GM12878 (cell line): Measurements from ENCODE around the gene C9orf50. TPM values are rescaled to one million over a fixed set of nuclear protein-coding genes. Genes with fewer than 3 reads are reported as not detected.
A peak's percentile ranks its signal among the peaks of the same experiment; 100 is the strongest.

Source experiments
- ATAC-seq: fragments of 200-7000 bp; cut with Tn5 transposase; 3 replicates; pipeline ENCODE4 v1.9.1; 2020; ENCODE audit warnings: mild to moderate bottlenecking, moderate library complexity
- BruUV-seq: library from RNA; stranded (reverse); fragments of 400-500 nt; replicated peaks from 2 replicates; lab custom pipeline; 2021; lab: Mats Ljungman, UMichigan
- CTCF ChIA-PET: fragments of 300-600 bp; sonication (Branson Sonifier 250); formaldehyde crosslinking; extraction: SDS; loops from one replicate; lab custom pipeline; 2021; ENCODE audit warnings: inconsistent platforms; lab: Yijun Ruan, JAX
- POLR2A ChIA-PET: fragments of 350-600 bp; formaldehyde crosslinking; extraction: SDS; loops from one replicate; lab custom pipeline; 2021; ENCODE audit warnings: inconsistent platforms; lab: Charles Lee
- RAD21 ChIA-PET: fragments of 300-600 bp; sonication (Branson Sonifier 250); formaldehyde crosslinking; loops from one replicate; lab custom pipeline; 2023; ENCODE audit warnings: antibody characterized with exemption; ENCODE audit not compliant: unreplicated experiment; lab: Charles Lee
- SMC1A ChIA-PET: fragments of 300-600 bp; sonication (Branson Sonifier 250); formaldehyde crosslinking; loops from one replicate; lab custom pipeline; 2023; ENCODE audit not compliant: unreplicated experiment, uncharacterized antibody; lab: Charles Lee
- DNase-seq: peaks from one replicate; pipeline ENCODE4 v3.0.0-alpha.2; 2011; ENCODE audit warnings: low read depth, low spot score
- FAIRE-seq: peaks from 3 replicates; lab custom pipeline; 2011; peaks lifted over from hg19 to GRCh38; lab: Jason Lieb, UNC
- H2AFZ ChIP-seq: 2 replicates; pipeline ENCODE4 v1.6.0; 2011; ENCODE audit warnings: low read depth, low read length, control low read depth; ENCODE audit not compliant: control insufficient read depth
- H3K27ac ChIP-seq: 2 replicates; pipeline ENCODE4 v1.5.1; 2011; ENCODE audit warnings: control low read depth; ENCODE audit not compliant: control insufficient read depth, insufficient read depth
- H3K27me3 ChIP-seq, 2 experiments: replicated peaks in 1 of 2; 2 replicates each; pipeline versions ENCODE4 v1.6.0 to v1.6.1; 2011; ENCODE audit warnings: low read length in 1 of 2; ENCODE audit not compliant: control insufficient read depth in 2 of 2, insufficient read depth in 2 of 2
- H3K36me3 ChIP-seq, 2 experiments: 2 replicates each; pipeline ENCODE4 v1.5.1; 2011; ENCODE audit warnings: low read length in 1 of 2; ENCODE audit not compliant: control insufficient read depth in 2 of 2, insufficient read depth in 2 of 2
- H3K4me1 ChIP-seq: 2 replicates; pipeline ENCODE4 v1.6.1; 2011; ENCODE audit warnings: mild to moderate bottlenecking, low read length, moderate library complexity, mixed read lengths; ENCODE audit not compliant: control insufficient read depth, insufficient read depth
- H3K4me2 ChIP-seq: 2 replicates; pipeline ENCODE4 v1.6.0; 2011; ENCODE audit warnings: control low read depth; ENCODE audit not compliant: control insufficient read depth, insufficient read depth
- H3K4me3 ChIP-seq: fragments of 200-600 bp; sonication (generic); 2 replicates; pipeline ENCODE4 v1.5.1; 2016
- H3K79me2 ChIP-seq: 2 replicates; pipeline ENCODE4 v1.6.0; 2011; ENCODE audit warnings: low read length; ENCODE audit not compliant: control insufficient read depth, insufficient read depth
- H3K9ac ChIP-seq: 2 replicates; pipeline ENCODE4 v1.8.0; 2011; ENCODE audit warnings: low read length, control low read depth, mixed read lengths; ENCODE audit not compliant: control insufficient read depth, insufficient read depth
- H3K9me3 ChIP-seq: replicated peaks from 3 replicates; pipeline ENCODE4 v1.5.1; 2011; ENCODE audit warnings: mild to moderate bottlenecking, low read length; ENCODE audit not compliant: control insufficient read depth, insufficient read depth
- H4K20me1 ChIP-seq: 2 replicates; pipeline ENCODE4 v1.6.0; 2011; ENCODE audit not compliant: control insufficient read depth, insufficient read depth
- BCL3 ChIP-seq: IDR thresholded peaks from 2 replicates; pipeline ENCODE4 v1.6.1; 2011; ENCODE audit warnings: borderline replicate concordance, low read depth, mild to moderate bottlenecking, moderate library complexity, low read length; ENCODE audit not compliant: insufficient read depth, poor library complexity, severe bottlenecking
- NBN ChIP-seq: fragments of 450-650 bp; IDR thresholded peaks from 2 replicates; pipeline ENCODE4 v1.6.1; 2016
- TBL1XR1 ChIP-seq: IDR thresholded peaks from 2 replicates; pipeline ENCODE4 v1.6.1; 2012; ENCODE audit warnings: low read depth, low read length, improper control_type of control experiment
- ZBTB11 ChIP-seq: fragments of 450-650 bp; formaldehyde crosslinking; IDR thresholded peaks from 2 replicates; pipeline ENCODE4 v1.5.0; 2022; ENCODE audit warnings: mild to moderate bottlenecking, missing genetic modification characterization
- ZNF274 ChIP-seq: IDR thresholded peaks from one replicate; pipeline ENCODE4 v1.8.0; 2011; ENCODE audit not compliant: insufficient read length, insufficient read depth
- ZNF622 ChIP-seq: fragments of 450-650 bp; IDR thresholded peaks from 2 replicates; pipeline ENCODE4 v1.6.1; 2017; ENCODE audit warnings: mild to moderate bottlenecking, inconsistent platforms
- WGBS: methylation state at CpG from one replicate; pipeline ENCODE4 v1.1.6; 2016; ENCODE audit warnings: low lambda C conversion rate; ENCODE audit not compliant: insufficient replicate concordance, insufficient coverage; ENCODE audit errors: missing lambda C conversion rate; 5-methylcytosine and 5-hydroxymethylcytosine counted together
- in situ Hi-C: fragments of 300-500 bp; cut with MboI; formaldehyde crosslinking; loops from 9 replicates; pipeline ENCODE4 v1.14.3; 2018; ENCODE audit warnings: mixed read lengths
- intact Hi-C: fragments of 100-400 bp; cut with micrococcal nuclease; formaldehyde crosslinking; loops from one replicate; pipeline ENCODE4 v1.14.2; 2022; ENCODE audit not compliant: unreplicated experiment
- polyA plus RNA-seq, 11 experiments: library from polyadenylated mRNA; depleted of rRNA in 4 of 11; unstranded in 6 of 11; stranded (reverse) in 5 of 11; fragments of >200 nt; fragmentation: Nextera tagmentation in 4 of 11; fragmentation: Illumina TruSeq in 1 of 11; extraction: Ambion mirVana in 4 of 11; extraction: Trizol in 1 of 11; gene quantifications; 1 replicate in 1 of 11; 2 replicates in 10 of 11; pipeline versions ENCODE4 v1.2.1 to v1.2.3, GENCODE V29; 2011 to 2016; ENCODE audit warnings: inconsistent platforms in 2 of 11, missing spikeins in 2 of 11, low read depth in 1 of 11
- total RNA-seq, 4 experiments: library from RNA; depleted of rRNA in 3 of 4; stranded (reverse); fragments of >200 nt in 3 of 4; fragmentation: Illumina TruSeq in 1 of 4; extraction: Trizol in 1 of 4; gene quantifications; 2 replicates each; pipeline versions ENCODE4 v1.2.1 to v1.2.3, GENCODE V29; 2013 to 2021
- TF ChIP-seq, protein P1 (sequence below): IDR thresholded peaks from 2 replicates; pipeline ENCODE4 v1.6.1; 2012; ENCODE audit warnings: improper control_type of control experiment, low read depth, low read length; ENCODE audit not compliant: insufficient replicate concordance

Gene C9orf50
- total and polyA plus RNA-seq, 10 of the 15 experiments (the other 5 are each of a cell fraction or from before 2014, with no cell fraction given) = not detected

DNA sequence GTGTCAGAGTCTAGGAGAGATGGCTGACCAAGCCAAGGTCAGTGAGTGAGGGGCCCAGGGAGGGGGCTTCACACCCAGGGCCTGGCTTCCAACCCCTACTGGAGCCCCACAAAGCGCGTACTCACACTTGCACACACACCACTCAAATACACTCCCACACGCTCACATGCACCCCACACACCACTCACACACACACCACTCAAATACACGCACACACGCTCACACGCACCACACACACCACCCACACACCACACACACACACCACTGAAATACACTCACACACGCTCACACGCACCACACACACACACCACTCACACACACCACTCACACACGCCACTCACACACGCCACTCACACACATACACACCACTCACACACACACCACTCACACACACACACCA is 26.7 kb upstream of the C9orf50 start:
- no peak overlapping the region for H3K4me3 ChIP-seq
- FAIRE-seq = no peak
- no peak for TF ChIP-seq TBL1XR1
- peak; percentile 85 for TF ChIP-seq BCL3
- TF ChIP-seq, all 136 proteins: peak for 1
- DNase-seq (no peak), ATAC-seq (no peak)
- no TSS peak for BruUV-seq
- 71% methylated on average over 10 of the region's 10 CpGs for WGBS
- Histone ChIP-seq H3K4me1 (no peaks in the 10 kb centered on the region), H3K9ac (no peak overlapping the region), H3K27ac (no peak overlapping the region), H2AFZ (no peak overlapping the region), H3K9me3 (no peaks in the 10 kb centered on the region), H4K20me1 (no peaks in the 10 kb centered on the region), H3K36me3 (no peaks in the 10 kb centered on the region), H3K27me3 (no peaks in the 10 kb centered on the region; a peak in 1 of 4 replicates), H3K79me2 (no peaks in the 10 kb centered on the region), H3K4me2 (no peak overlapping the region)
- in situ Hi-C loops (loop anchor here (5.0 kb wide), 1 partner anchor 135 kb away; no protein-coding TSS in a partner anchor), intact Hi-C loops (no loop called here)
- ChIA-PET SMC1A (no interaction called here), RAD21 (no interaction called here), POLR2A (no interaction called here), CTCF (no interaction called here)

DNA sequence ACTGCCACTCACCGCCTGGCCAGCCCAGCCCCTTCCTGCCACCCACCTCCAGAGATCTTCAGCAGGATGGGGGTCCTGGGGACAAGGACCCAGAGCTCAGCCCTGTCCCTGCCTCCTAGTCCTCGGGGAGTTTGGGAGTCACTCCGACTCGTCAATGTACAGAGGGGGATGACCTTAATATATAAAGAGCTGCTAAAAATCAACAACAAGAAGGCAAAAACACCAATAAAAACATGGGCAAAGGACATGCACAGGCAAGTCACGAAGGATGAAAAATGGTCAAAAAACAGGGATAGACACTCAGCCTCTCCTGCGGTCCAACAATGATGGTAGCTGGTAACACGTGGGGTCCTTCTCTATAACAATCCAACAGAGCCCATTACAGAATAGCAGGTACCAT is 25.8 kb upstream of the C9orf50 start:
- Histone ChIP-seq H3K27me3 (no peaks in the 10 kb centered on the region; a peak in 1 of 4 replicates), H3K9ac (no peak overlapping the region), H3K4me2 (no peak overlapping the region), H2AFZ (no peak overlapping the region), H4K20me1 (no peaks in the 10 kb centered on the region), H3K36me3 (no peaks in the 10 kb centered on the region), H3K4me3 (no peak overlapping the region), H3K4me1 (no peaks in the 10 kb centered on the region), H3K79me2 (peaks cover 2% of the 10 kb centered on the region), H3K9me3 (no peaks in the 10 kb centered on the region), H3K27ac (no peak overlapping the region)
- in situ Hi-C loops = loop anchor here (5.0 kb wide), 1 partner anchor 136 kb away; no protein-coding TSS in a partner anchor
- ATAC-seq (no peak), FAIRE-seq (no peak), DNase-seq (no peak)
- WGBS = 57% methylated on average over 6 of the region's 7 CpGs
- ChIA-PET RAD21 (no interaction called here), CTCF (interaction anchor here (1.4 kb wide), 1 partner anchor 22 kb away, joined by 5 read pairs; no protein-coding TSS in a partner anchor), SMC1A (no interaction called here), POLR2A (no interaction called here)
- intact Hi-C loops = no loop called here
- BruUV-seq = no TSS peak
- TF ChIP-seq, protein P1, sequence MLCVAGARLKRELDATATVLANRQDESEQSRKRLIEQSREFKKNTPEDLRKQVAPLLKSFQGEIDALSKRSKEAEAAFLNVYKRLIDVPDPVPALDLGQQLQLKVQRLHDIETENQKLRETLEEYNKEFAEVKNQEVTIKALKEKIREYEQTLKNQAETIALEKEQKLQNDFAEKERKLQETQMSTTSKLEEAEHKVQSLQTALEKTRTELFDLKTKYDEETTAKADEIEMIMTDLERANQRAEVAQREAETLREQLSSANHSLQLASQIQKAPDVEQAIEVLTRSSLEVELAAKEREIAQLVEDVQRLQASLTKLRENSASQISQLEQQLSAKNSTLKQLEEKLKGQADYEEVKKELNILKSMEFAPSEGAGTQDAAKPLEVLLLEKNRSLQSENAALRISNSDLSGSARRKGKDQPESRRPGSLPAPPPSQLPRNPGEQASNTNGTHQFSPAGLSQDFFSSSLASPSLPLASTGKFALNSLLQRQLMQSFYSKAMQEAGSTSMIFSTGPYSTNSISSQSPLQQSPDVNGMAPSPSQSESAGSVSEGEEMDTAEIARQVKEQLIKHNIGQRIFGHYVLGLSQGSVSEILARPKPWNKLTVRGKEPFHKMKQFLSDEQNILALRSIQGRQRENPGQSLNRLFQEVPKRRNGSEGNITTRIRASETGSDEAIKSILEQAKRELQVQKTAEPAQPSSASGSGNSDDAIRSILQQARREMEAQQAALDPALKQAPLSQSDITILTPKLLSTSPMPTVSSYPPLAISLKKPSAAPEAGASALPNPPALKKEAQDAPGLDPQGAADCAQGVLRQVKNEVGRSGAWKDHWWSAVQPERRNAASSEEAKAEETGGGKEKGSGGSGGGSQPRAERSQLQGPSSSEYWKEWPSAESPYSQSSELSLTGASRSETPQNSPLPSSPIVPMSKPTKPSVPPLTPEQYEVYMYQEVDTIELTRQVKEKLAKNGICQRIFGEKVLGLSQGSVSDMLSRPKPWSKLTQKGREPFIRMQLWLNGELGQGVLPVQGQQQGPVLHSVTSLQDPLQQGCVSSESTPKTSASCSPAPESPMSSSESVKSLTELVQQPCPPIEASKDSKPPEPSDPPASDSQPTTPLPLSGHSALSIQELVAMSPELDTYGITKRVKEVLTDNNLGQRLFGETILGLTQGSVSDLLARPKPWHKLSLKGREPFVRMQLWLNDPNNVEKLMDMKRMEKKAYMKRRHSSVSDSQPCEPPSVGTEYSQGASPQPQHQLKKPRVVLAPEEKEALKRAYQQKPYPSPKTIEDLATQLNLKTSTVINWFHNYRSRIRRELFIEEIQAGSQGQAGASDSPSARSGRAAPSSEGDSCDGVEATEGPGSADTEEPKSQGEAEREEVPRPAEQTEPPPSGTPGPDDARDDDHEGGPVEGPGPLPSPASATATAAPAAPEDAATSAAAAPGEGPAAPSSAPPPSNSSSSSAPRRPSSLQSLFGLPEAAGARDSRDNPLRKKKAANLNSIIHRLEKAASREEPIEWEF = no peak
- TF ChIP-seq ZNF622 = no peak
- no peak for TF ChIP-seq NBN
- TF ChIP-seq ZBTB11 (CRISPR knock-in tag) = no peak
- no peak for TF ChIP-seq ZNF274
